C4-2B (cell line): ENCODE results near the gene TBC1D32.
"Not testable (repeated sequence)": the region's sequence is repeated elsewhere in the genome, so short reads cannot be mapped to it uniquely, and the experiment has no call there.

ENCODE experiments used
- ZFX ChIP-seq: fragments of 450-650 bp; IDR thresholded peaks from 2 replicates; pipeline ENCODE4 v1.6.1; 2017
- TF ChIP-seq, protein P1 (sequence below): fragments of 450-650 bp; conservative IDR thresholded peaks from 2 replicates; pipeline ENCODE4 v1.5.1; 2017; ENCODE audit warnings: mild to moderate bottlenecking

DNA sequence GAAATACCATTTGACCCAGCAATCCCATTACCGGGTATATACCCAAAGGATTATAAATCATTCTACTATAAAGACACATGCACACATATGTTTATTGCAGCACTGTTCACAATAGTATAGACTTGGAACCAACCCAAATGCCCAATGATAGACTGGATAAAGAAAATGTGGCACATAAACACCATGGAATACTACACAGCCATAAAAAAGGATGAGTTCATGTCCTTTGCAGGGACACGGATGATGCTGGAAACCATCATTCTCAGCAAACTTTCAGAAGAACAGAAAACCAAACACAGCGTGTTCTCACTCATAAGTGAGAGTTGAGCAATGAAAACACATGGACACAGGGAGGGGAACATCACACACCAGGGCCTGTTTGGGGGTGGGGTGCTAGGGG lies 33.1 kb downstream of the TBC1D32 start:
- TF ChIP-seq, protein P1, sequence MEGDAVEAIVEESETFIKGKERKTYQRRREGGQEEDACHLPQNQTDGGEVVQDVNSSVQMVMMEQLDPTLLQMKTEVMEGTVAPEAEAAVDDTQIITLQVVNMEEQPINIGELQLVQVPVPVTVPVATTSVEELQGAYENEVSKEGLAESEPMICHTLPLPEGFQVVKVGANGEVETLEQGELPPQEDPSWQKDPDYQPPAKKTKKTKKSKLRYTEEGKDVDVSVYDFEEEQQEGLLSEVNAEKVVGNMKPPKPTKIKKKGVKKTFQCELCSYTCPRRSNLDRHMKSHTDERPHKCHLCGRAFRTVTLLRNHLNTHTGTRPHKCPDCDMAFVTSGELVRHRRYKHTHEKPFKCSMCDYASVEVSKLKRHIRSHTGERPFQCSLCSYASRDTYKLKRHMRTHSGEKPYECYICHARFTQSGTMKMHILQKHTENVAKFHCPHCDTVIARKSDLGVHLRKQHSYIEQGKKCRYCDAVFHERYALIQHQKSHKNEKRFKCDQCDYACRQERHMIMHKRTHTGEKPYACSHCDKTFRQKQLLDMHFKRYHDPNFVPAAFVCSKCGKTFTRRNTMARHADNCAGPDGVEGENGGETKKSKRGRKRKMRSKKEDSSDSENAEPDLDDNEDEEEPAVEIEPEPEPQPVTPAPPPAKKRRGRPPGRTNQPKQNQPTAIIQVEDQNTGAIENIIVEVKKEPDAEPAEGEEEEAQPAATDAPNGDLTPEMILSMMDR = not testable (repeated sequence)
- not testable (repeated sequence) for TF ChIP-seq ZFX
